ENCODE measurements around the gene CAPSL. TPM values are rescaled to one million over a fixed set of nuclear protein-coding genes. Genes with fewer than 3 reads are reported as not detected.

CAPSL gene
- total RNA-seq, 1 experiment from 2014 or later, result not detected

Other genes with a start within 250 kb of the CAPSL start
- gene IL7R, start 81.7 kb downstream of the CAPSL start, total RNA-seq (2014; rRNA removed; shearing (Covaris generic)), result 0.14 TPM in 1 of 2 replicates, not detected in the other
- gene UGT3A1, start 52.8 kb upstream of the CAPSL start, total RNA-seq (2014; rRNA removed; shearing (Covaris generic)), result 1.9 and 2.0 TPM in 2 replicates
- not detected in 2 replicates for gene UGT3A2, start 128.3 kb upstream of the CAPSL start, total RNA-seq (2014; rRNA removed; shearing (Covaris generic))
- gene LMBRD2, start 213.3 kb upstream of the CAPSL start, total RNA-seq (2014; rRNA removed; shearing (Covaris generic)), result 14.9 and 16.4 TPM in 2 replicates
- 561 and 589 TPM in 2 replicates for gene SKP2, start 213.5 kb upstream of the CAPSL start, total RNA-seq (2014; rRNA removed; shearing (Covaris generic))

All from SJCRH30 (cell line).